Measurements from ENCODE around the gene SQOR. TPM values are rescaled to one million over a fixed set of nuclear protein-coding genes. Genes with fewer than 3 reads are reported as not detected.

The SQOR gene
- total RNA-seq, 1 experiment from 2014 or later, result 17.6 TPM

DNA sequence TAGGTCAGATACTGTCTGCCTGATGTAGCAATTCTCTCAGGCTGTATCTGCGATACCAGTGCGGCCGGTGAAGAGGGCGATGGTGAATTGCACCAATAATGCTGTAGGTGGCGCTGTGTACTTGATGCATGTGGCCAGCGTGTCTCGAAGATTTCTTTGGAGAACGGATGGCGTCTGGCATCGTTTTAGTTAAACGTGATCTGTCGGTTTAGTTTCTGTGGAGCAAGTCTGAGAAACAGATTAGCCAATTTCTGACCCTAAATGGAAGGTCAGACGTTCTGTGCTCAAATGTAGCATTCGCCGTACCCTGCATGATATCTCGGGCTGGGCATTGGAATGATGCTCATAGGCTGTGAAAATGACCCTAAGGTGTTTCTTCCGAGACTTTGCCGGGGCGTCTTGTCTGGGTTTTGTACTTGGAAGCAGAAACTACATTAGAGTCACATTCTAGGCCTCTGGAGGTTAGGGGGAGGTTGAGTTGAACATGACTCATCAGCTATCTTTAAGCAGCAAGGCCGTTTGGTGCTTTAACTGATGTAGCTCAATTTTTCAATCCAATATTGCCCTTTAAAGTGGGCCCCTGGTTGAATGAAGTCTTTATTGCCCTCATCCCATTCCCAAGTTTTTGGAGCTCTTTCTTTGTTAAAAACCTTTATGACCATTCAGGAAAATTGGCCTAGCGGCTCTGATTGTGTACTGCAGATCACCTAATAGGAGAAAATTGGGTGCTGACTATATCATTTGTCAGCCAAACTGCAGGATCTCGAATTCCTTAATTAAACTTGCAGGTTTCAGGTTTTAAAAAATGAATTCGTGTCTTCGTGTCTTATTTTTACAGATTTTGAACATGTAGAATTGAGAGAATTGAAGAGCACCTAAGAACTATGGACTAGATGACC is 80.0 kb downstream of the SQOR start (continued):
- TF ChIP-seq SRF (IDR thresholded peaks at IDR 0.05; ENCODE audit: low read depth), result no peak
- peak; percentile 62 for TF ChIP-seq RAD21 (IDR thresholded peaks at IDR 0.05; ENCODE audit: low read depth)
- 0 out of 2 replicates have a peak, but pooled peaks have one; percentile 21 for TF ChIP-seq CBX3 (IDR thresholded peaks at IDR 0.05; ENCODE audit: low read depth)
- no peak for TF ChIP-seq ZFX (IDR thresholded peaks at IDR 0.05)
- TF ChIP-seq TCF7L2 (IDR thresholded peaks at IDR 0.05; ENCODE audit: borderline replicate concordance, extremely low read depth, insufficient read depth, insufficient read length), result no peak

DNA sequence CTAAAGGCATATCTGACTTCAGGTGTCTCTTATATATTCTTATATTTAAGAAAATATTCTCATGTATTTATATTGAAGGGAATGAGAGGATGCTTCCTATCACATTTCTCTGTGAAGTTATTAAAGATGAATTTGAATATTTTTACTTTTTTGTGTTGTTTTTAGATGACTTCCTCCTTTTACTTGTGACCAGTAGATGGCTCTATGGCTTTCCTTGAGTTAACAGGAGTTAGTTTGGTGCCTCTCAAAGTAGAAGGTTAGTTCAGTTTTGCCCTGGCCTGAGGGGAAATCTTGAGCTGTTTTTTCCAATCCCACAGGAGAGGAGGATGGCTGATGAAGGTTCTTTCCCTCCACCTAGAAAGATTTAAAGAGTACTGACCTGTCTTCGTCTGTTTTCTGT is 80.7 kb downstream of the SQOR start:
- Histone ChIP-seq H3K79me2 (ENCODE audit: insufficient read depth, low read length) (no peaks in the 10 kb centered on the region), H3K4me1 (ENCODE audit: control insufficient read depth in 1 of 2, insufficient read depth in 2 of 2, low read length in 2 of 2) (no peaks in the 10 kb centered on the region), H3K9me2 (ENCODE audit: insufficient read depth) (no peaks in the 10 kb centered on the region), H3K4me3 (replicated peaks in 1 of 2; ENCODE audit: low read depth in 1 of 2, low read length in 2 of 2) (no peak overlapping the region), H3K27me3 (ENCODE audit: insufficient read depth, low read length) (peaks cover 7% of the 10 kb centered on the region; the same call in 1 of the 2 replicates), H3K9me3 (ENCODE audit: control insufficient read depth in 1 of 2, insufficient read depth in 1 of 2, low read depth in 1 of 2, low read length in 2 of 2) (no peaks in the 10 kb centered on the region), H2AFZ (ENCODE audit: low read depth, low read length, poor library complexity, severe bottlenecking) (no peak overlapping the region), H3K27ac (ENCODE audit: low read depth, low read length) (no peak overlapping the region), H3K4me2 (ENCODE audit: low read length) (no peak overlapping the region), H3K36me3 (ENCODE audit: control insufficient read depth in 1 of 2, insufficient read depth in 2 of 2, low read length in 2 of 2) (no peaks in the 10 kb centered on the region), H4K20me1 (ENCODE audit: insufficient read depth) (no peaks in the 10 kb centered on the region), H3K9ac (ENCODE audit: low read length) (no peak overlapping the region)
- no TSS peak for BruUV-seq (replicated peaks)
- RAD21 ChIA-PET (ENCODE audit: low non-redundant PET in 1 of 2, low total read pairs in 2 of 2, uncharacterized antibody in 2 of 2, unreplicated experiment in 2 of 2), result interaction anchor here in 1 of 2 experiments (1.1 kb wide), 1 partner anchor 74 kb away, joined by 4 read pairs; no protein-coding TSS in a partner anchor
- ATAC-seq, result peak; percentile 43; the same call in 1 of the 2 replicates
- DNase-seq (ENCODE audit: low read depth, low spot score), result no peak
- POLR2A ChIA-PET, result no interaction called here
- no peak for TF ChIP-seq EGR1 (IDR thresholded peaks at IDR 0.05; ENCODE audit: low read depth)
- 0 out of 2 replicates have a peak, but pooled peaks have one; percentile 12 for TF ChIP-seq RAD21 (IDR thresholded peaks at IDR 0.05; ENCODE audit: low read depth)
- intact Hi-C loops (cut with micrococcal nuclease), result loop anchor here (2.0 kb wide), 1 partner anchor 75 kb away; no protein-coding TSS in a partner anchor
- CTCF ChIA-PET, result interaction anchor here (0.8 to 1.7 kb wide), 9 partner anchors 9 to 87 kb away, joined by 3 to 18 read pairs (median 4); no protein-coding TSS in a partner anchor

DNA sequence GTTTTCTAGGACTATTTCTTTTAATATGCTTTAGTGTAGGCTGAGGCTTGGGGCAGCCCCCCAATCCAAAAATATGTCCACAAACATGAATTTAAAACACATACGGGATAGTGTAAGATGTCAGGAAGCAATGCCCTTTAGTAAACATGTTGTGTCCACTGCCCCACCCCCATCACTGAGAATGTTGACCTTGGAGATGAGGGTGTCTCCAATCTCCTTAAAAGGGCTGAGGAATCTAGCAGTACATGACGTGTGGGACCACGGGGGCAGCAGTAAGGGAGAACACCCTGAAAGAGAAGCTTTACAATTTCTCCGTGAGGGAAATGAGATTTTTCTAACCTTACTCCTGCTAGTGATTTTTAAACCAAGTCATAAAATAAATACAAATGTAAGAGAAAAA is 84.7 kb downstream of the SQOR start:
- ChIA-PET CTCF (no interaction called here), RAD21 (ENCODE audit: low non-redundant PET in 1 of 2, low total read pairs in 2 of 2, uncharacterized antibody in 2 of 2, unreplicated experiment in 2 of 2) (no interaction called here), POLR2A (no interaction called here)
- Histone ChIP-seq H3K79me2 (ENCODE audit: insufficient read depth, low read length) (no peaks in the 10 kb centered on the region), H3K4me2 (ENCODE audit: low read length) (no peak overlapping the region), H3K9ac (ENCODE audit: low read length) (no peak overlapping the region), H4K20me1 (ENCODE audit: insufficient read depth) (no peaks in the 10 kb centered on the region), H3K4me3 (replicated peaks in 1 of 2; ENCODE audit: low read depth in 1 of 2, low read length in 2 of 2) (no peak overlapping the region), H3K4me1 (ENCODE audit: control insufficient read depth in 1 of 2, insufficient read depth in 2 of 2, low read length in 2 of 2) (no peaks in the 10 kb centered on the region), H3K27ac (ENCODE audit: low read depth, low read length) (no peak overlapping the region), H3K9me2 (ENCODE audit: insufficient read depth) (no peaks in the 10 kb centered on the region), H3K36me3 (ENCODE audit: control insufficient read depth in 1 of 2, insufficient read depth in 2 of 2, low read length in 2 of 2) (no peaks in the 10 kb centered on the region), H3K9me3 (ENCODE audit: control insufficient read depth in 1 of 2, insufficient read depth in 1 of 2, low read depth in 1 of 2, low read length in 2 of 2) (no peaks in the 10 kb centered on the region), H2AFZ (ENCODE audit: low read depth, low read length, poor library complexity, severe bottlenecking) (no peak overlapping the region), H3K27me3 (ENCODE audit: insufficient read depth, low read length) (peaks cover 32% of the 10 kb centered on the region; the same call in 1 of the 2 replicates)
- no peak for DNase-seq (ENCODE audit: low read depth, low spot score)
- intact Hi-C loops (cut with micrococcal nuclease), result no loop called here
- no TSS peak for BruUV-seq (replicated peaks)
- no peak for ATAC-seq
- no peak for TF ChIP-seq EZH2phosphoT487 (IDR thresholded peaks at IDR 0.05; ENCODE audit: borderline replicate concordance)
- no peak for TF ChIP-seq POLR2AphosphoS5 (IDR thresholded peaks at IDR 0.05; ENCODE audit: low read depth, low read length)
- TF ChIP-seq, protein P1, sequence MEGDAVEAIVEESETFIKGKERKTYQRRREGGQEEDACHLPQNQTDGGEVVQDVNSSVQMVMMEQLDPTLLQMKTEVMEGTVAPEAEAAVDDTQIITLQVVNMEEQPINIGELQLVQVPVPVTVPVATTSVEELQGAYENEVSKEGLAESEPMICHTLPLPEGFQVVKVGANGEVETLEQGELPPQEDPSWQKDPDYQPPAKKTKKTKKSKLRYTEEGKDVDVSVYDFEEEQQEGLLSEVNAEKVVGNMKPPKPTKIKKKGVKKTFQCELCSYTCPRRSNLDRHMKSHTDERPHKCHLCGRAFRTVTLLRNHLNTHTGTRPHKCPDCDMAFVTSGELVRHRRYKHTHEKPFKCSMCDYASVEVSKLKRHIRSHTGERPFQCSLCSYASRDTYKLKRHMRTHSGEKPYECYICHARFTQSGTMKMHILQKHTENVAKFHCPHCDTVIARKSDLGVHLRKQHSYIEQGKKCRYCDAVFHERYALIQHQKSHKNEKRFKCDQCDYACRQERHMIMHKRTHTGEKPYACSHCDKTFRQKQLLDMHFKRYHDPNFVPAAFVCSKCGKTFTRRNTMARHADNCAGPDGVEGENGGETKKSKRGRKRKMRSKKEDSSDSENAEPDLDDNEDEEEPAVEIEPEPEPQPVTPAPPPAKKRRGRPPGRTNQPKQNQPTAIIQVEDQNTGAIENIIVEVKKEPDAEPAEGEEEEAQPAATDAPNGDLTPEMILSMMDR (IDR thresholded peaks at IDR 0.05 in 2 of 3, conservative IDR thresholded peaks at IDR 0.05 in 1 of 3; ENCODE audit: borderline replicate concordance in 1 of 3, insufficient read depth in 1 of 3, low read depth in 2 of 3, low read length in 2 of 3), result no peak
- no peak for TF ChIP-seq SIN3A (IDR thresholded peaks at IDR 0.05; ENCODE audit: low read depth)
- TF ChIP-seq, protein P2, sequence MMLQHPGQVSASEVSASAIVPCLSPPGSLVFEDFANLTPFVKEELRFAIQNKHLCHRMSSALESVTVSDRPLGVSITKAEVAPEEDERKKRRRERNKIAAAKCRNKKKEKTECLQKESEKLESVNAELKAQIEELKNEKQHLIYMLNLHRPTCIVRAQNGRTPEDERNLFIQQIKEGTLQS (IDR thresholded peaks at IDR 0.05), result no peak
- no peak for TF ChIP-seq EGR1 (IDR thresholded peaks at IDR 0.05; ENCODE audit: low read depth)
